HL-60 (cell line): ENCODE data around the gene CLCN5.

ENCODE experiments used
- DNase-seq, 2 experiments: peaks; one replicate each; pipeline ENCODE4 v3.0.0-alpha.2; 2010 to 2020; ENCODE audit warnings: low read depth in 1 of 2, low spot score in 1 of 2
- H3K27ac ChIP-seq: fragments of 250-450 bp; sonication (Bioruptor Pico); replicated peaks from 2 replicates; pipeline ENCODE4 v1.5.1; 2020; ENCODE audit warnings: mild to moderate bottlenecking, moderate library complexity
- H3K27me3 ChIP-seq: fragments of 250-450 bp; sonication (Bioruptor Pico); 2 replicates; pipeline ENCODE4 v1.5.1; 2021; ENCODE audit warnings: mild to moderate bottlenecking, moderate library complexity; ENCODE audit not compliant: insufficient read depth, poor library complexity, severe bottlenecking
- H3K4me3 ChIP-seq: replicated peaks from 2 replicates; pipeline ENCODE4 v1.5.1; 2011; ENCODE audit warnings: mild to moderate bottlenecking, control low read depth, low read length; ENCODE audit not compliant: insufficient read depth
- CTCF ChIP-seq: IDR thresholded peaks from one replicate; pipeline ENCODE4 v1.5.1; 2011; ENCODE audit warnings: low read length, control low read depth, inconsistent platforms; ENCODE audit not compliant: insufficient read depth
- GABPA ChIP-seq: IDR thresholded peaks from 2 replicates; pipeline ENCODE4 v1.6.1; 2012; ENCODE audit warnings: low read depth
- POLR2AphosphoS5 ChIP-seq: IDR thresholded peaks from 2 replicates; pipeline ENCODE4 v1.6.1; 2012; ENCODE audit warnings: low read depth
- REST ChIP-seq: IDR thresholded peaks from 2 replicates; pipeline ENCODE4 v1.6.1; 2012; ENCODE audit warnings: low read depth; ENCODE audit not compliant: insufficient replicate concordance
- SPI1 ChIP-seq: IDR thresholded peaks from 2 replicates; pipeline ENCODE4 v1.6.1; 2012; ENCODE audit warnings: low read depth, mild to moderate bottlenecking, borderline replicate concordance

The CLCN5 gene

DNA sequence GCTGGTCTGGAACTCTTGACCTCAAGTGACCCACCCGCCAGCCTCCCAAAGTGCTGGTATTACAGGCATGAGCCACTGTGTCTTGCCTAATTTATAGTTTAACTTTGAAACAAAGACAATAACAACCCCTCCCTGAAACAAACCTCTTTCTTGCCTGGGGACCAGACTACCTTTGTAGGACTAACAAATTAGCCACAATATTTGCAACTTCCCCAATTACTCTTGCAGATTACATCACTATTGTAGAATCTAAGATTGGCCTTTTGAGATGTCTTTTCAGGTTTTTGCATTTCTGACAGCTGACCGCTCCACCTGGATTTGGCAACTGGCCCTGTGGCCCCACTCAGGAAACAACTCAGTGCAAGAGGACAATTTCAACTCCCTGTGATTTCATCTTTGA lies 193.6 kb downstream of the CLCN5 start:
- DNase-seq: no peak
- TF ChIP-seq SPI1 (no peak), CTCF (no peak), POLR2AphosphoS5 (no peak), REST (no peak), GABPA (no peak)
- H3K4me3 ChIP-seq: no peak overlapping the region
- H3K27ac ChIP-seq: no peak overlapping the region
- no peaks in the 10 kb centered on the region for H3K27me3 ChIP-seq

- TF ChIP-seq POLR2AphosphoS5 (no peak), GABPA (no peak), CTCF (no peak), REST (no peak), SPI1 (no peak)
- Histone ChIP-seq H3K4me3 (no peak overlapping the region), H3K27me3 (no peaks in the 10 kb centered on the region), H3K27ac (no peak overlapping the region)
- no peak for DNase-seq
These were observed 195.1 kb downstream of the CLCN5 start for GRCh38 chrX:50117476-50117875.

- TF ChIP-seq SPI1 (no peak), POLR2AphosphoS5 (no peak), CTCF (no peak), GABPA (no peak), REST (no peak)
- no peak overlapping the region for H3K27ac ChIP-seq
- no peaks in the 10 kb centered on the region for H3K27me3 ChIP-seq
- DNase-seq: no peak
- no peak overlapping the region for H3K4me3 ChIP-seq
These were observed 203.1 kb downstream of the CLCN5 start for GRCh38 chrX:50125480-50125879.
